ENCODE measurements around the gene GIPC1.

- TF ChIP-seq POLR2A (IDR thresholded peaks at IDR 0.05; ENCODE audit: borderline replicate concordance, extremely low read depth, insufficient read depth, insufficient read length) (no peak), CTCF (IDR thresholded peaks at IDR 0.05 in 2 of 3, conservative IDR thresholded peaks at IDR 0.05 in 1 of 3; ENCODE audit: borderline replicate concordance in 1 of 3, insufficient read depth in 1 of 3, low read depth in 2 of 3, low read length in 2 of 3) (no peak), ZNF274 (IDR thresholded peaks at IDR 0.05; ENCODE audit: low read depth, low read length) (no peak), CEBPB (IDR thresholded peaks at IDR 0.05; ENCODE audit: low read depth) (peak; percentile 66), SRF (IDR thresholded peaks at IDR 0.05; ENCODE audit: low read depth) (no peak), SP1 (IDR thresholded peaks at IDR 0.05; ENCODE audit: low read depth) (no peak), TCF7L2 (IDR thresholded peaks at IDR 0.05; ENCODE audit: borderline replicate concordance, extremely low read depth, insufficient read depth, insufficient read length) (no peak), EZH2 (IDR thresholded peaks at IDR 0.05) (no peak), EZH2phosphoT487 (IDR thresholded peaks at IDR 0.05; ENCODE audit: borderline replicate concordance) (no peak), REST (IDR thresholded peaks at IDR 0.05; ENCODE audit: low read depth) (no peak)
These were observed 14.6 kb upstream of the GIPC1 start for GRCh38 chr19:14510311-14511228.

All from HCT116 (cell line).